Hepatocyte (in vitro differentiated cells): Measurements from ENCODE around the gene GABRA4. TPM values are rescaled to one million over a fixed set of nuclear protein-coding genes. Genes with fewer than 3 reads are reported as not detected.

ENCODE experiments used
- DNase-seq: peaks from one replicate; pipeline ENCODE4 v3.0.0-alpha.2; 2016; ENCODE audit warnings: low spot score
- H2AFZ ChIP-seq: fragments of 200-600 bp; sonication (generic); 2 replicates; pipeline ENCODE4 v1.6.0; 2016; ENCODE audit warnings: antibody characterized with exemption, mild to moderate bottlenecking
- H3K27ac ChIP-seq: fragments of 200-600 bp; sonication (generic); 2 replicates; pipeline ENCODE4 v1.5.1; 2016; ENCODE audit warnings: mild to moderate bottlenecking
- H3K27me3 ChIP-seq: fragments of 200-600 bp; sonication (generic); 2 replicates; pipeline ENCODE4 v1.6.1; 2016
- H3K36me3 ChIP-seq: fragments of 200-600 bp; sonication (generic); replicated peaks from 2 replicates; pipeline ENCODE4 v1.5.1; 2016; ENCODE audit warnings: low read depth; ENCODE audit not compliant: insufficient read depth
- H3K4me1 ChIP-seq: fragments of 200-600 bp; sonication (generic); 2 replicates; pipeline ENCODE4 v1.5.1; 2016; ENCODE audit warnings: mild to moderate bottlenecking, moderate library complexity; ENCODE audit not compliant: insufficient read depth
- H3K4me2 ChIP-seq: fragments of 200-600 bp; sonication (generic); 2 replicates; pipeline ENCODE4 v1.6.0; 2016
- H3K4me3 ChIP-seq: fragments of 200-600 bp; sonication (generic); 2 replicates; pipeline ENCODE4 v1.5.1; 2016; ENCODE audit warnings: mild to moderate bottlenecking
- H3K79me2 ChIP-seq: fragments of 200-600 bp; sonication (generic); 2 replicates; pipeline ENCODE4 v1.6.0; 2017; ENCODE audit warnings: mild to moderate bottlenecking
- H3K9me2 ChIP-seq: fragments of 200-600 bp; sonication (generic); replicated peaks from 2 replicates; pipeline ENCODE4 v1.6.0; 2017; ENCODE audit warnings: mild to moderate bottlenecking; ENCODE audit not compliant: insufficient read depth
- H3K9me3 ChIP-seq: fragments of 200-600 bp; sonication (generic); 2 replicates; pipeline ENCODE4 v1.5.1; 2016; ENCODE audit warnings: low read depth, mild to moderate bottlenecking
- H4K20me1 ChIP-seq: fragments of 200-600 bp; sonication (generic); 2 replicates; pipeline ENCODE4 v1.6.0; 2016; ENCODE audit warnings: mild to moderate bottlenecking; ENCODE audit not compliant: insufficient read depth, poor library complexity, severe bottlenecking
- EZH2 ChIP-seq: fragments of 200-600 bp; sonication (generic); IDR thresholded peaks from 2 replicates; pipeline ENCODE4 v1.6.1; 2016; ENCODE audit warnings: antibody characterized with exemption, mild to moderate bottlenecking, borderline replicate concordance
- EZH2phosphoT487 ChIP-seq: fragments of 200-600 bp; sonication (generic); IDR thresholded peaks from one replicate; pipeline ENCODE4 v1.6.1; 2018; ENCODE audit warnings: antibody characterized with exemption, mild to moderate bottlenecking, low read depth, moderate library complexity; ENCODE audit not compliant: unreplicated experiment, severe bottlenecking
- WGBS: methylation state at CpG from one replicate; pipeline ENCODE4 v1.1.6; 2016; ENCODE audit warnings: low lambda C conversion rate; ENCODE audit errors: missing lambda C conversion rate; 5-methylcytosine and 5-hydroxymethylcytosine counted together
- polyA plus RNA-seq: library from polyadenylated mRNA; unstranded; fragments of >200 nt; fragmentation: Nextera tagmentation; extraction: Ambion mirVana; gene quantifications from 2 replicates; pipeline ENCODE4 v1.2.1, GENCODE V29; 2016
- total RNA-seq: library from RNA; depleted of rRNA; stranded (reverse); fragments of >200 nt; gene quantifications from 2 replicates; pipeline ENCODE4 v1.2.3, GENCODE V29; 2014
- TF ChIP-seq, protein P1 (sequence below): fragments of 200-600 bp; sonication (generic); IDR thresholded peaks from 2 replicates; pipeline ENCODE4 v1.5.1; 2016; ENCODE audit warnings: antibody characterized with exemption, mild to moderate bottlenecking; ENCODE audit not compliant: poor library complexity

Gene GABRA4
- total and polyA plus RNA-seq, 2 experiments from 2014 or later, result 0.27 to 0.73 TPM

DNA sequence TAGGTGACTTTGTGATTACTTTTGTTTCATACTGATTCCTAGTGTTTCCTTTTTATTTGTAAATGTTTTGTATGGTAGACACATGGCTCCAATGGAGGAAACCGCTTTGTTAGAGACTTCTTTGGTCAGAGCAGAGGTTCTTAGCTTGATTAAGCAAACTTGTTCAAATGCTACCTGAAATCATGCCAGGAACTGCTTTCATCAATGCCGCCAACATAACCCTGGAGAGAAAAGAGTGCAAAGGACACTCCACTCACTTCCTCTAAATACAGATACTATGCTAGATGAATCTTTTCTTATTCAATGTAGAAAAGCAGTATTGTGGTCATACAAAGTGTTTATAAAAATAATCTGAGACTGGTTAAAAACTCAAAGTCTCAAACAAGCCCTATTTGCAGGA, 58.7 kb downstream of the GABRA4 start:
- Histone ChIP-seq H3K79me2 (no peaks in the 10 kb centered on the region), H3K36me3 (no peaks in the 10 kb centered on the region), H4K20me1 (no peaks in the 10 kb centered on the region), H3K4me2 (no peak overlapping the region), H3K27ac (no peak overlapping the region), H3K27me3 (no peaks in the 10 kb centered on the region), H3K9me3 (no peaks in the 10 kb centered on the region), H2AFZ (no peak overlapping the region), H3K9me2 (no peaks in the 10 kb centered on the region), H3K4me3 (no peak overlapping the region), H3K4me1 (no peaks in the 10 kb centered on the region)
- 81% methylated on average over 2 of the region's 2 CpGs for WGBS
- TF ChIP-seq, protein P1, sequence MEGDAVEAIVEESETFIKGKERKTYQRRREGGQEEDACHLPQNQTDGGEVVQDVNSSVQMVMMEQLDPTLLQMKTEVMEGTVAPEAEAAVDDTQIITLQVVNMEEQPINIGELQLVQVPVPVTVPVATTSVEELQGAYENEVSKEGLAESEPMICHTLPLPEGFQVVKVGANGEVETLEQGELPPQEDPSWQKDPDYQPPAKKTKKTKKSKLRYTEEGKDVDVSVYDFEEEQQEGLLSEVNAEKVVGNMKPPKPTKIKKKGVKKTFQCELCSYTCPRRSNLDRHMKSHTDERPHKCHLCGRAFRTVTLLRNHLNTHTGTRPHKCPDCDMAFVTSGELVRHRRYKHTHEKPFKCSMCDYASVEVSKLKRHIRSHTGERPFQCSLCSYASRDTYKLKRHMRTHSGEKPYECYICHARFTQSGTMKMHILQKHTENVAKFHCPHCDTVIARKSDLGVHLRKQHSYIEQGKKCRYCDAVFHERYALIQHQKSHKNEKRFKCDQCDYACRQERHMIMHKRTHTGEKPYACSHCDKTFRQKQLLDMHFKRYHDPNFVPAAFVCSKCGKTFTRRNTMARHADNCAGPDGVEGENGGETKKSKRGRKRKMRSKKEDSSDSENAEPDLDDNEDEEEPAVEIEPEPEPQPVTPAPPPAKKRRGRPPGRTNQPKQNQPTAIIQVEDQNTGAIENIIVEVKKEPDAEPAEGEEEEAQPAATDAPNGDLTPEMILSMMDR, result no peak
- TF ChIP-seq EZH2 (no peak), EZH2phosphoT487 (no peak)
- DNase-seq, result no peak

DNA sequence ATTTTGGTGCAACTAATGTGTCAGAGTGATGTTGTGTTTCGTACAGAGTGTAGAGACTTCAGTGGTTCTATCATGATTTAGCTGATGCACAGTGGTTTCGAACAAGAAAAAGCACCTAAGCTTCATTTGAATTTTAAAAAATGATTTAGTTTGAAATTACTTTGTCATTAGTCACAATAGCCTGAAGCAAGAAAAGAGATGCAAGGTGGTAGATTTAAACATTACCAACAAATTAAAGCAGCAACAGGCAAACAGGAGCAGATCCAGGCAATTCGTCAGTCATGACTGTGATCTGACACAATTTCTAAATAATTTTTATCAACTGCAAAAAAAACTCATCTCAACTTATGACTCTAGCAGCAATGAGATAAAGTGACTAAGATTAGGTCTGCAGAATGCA, 59.7 kb downstream of the GABRA4 start:
- H3K9me3 ChIP-seq, result no peaks in the 10 kb centered on the region
- DNase-seq, result no peak
- no peaks in the 10 kb centered on the region for H3K4me1 ChIP-seq
- no peak overlapping the region for H3K4me2 ChIP-seq
- no peaks in the 10 kb centered on the region for H3K9me2 ChIP-seq
- TF ChIP-seq EZH2 (no peak), EZH2phosphoT487 (no peak)
- TF ChIP-seq, protein P1, result no peak
- WGBS, result 75% methylated on average over 3 of the region's 3 CpGs
- no peak overlapping the region for H2AFZ ChIP-seq
- H3K27me3 ChIP-seq, result no peaks in the 10 kb centered on the region
- H3K79me2 ChIP-seq, result no peaks in the 10 kb centered on the region
- H4K20me1 ChIP-seq, result no peaks in the 10 kb centered on the region
- no peak overlapping the region for H3K27ac ChIP-seq
- H3K36me3 ChIP-seq, result no peaks in the 10 kb centered on the region
- no peak overlapping the region for H3K4me3 ChIP-seq

DNA sequence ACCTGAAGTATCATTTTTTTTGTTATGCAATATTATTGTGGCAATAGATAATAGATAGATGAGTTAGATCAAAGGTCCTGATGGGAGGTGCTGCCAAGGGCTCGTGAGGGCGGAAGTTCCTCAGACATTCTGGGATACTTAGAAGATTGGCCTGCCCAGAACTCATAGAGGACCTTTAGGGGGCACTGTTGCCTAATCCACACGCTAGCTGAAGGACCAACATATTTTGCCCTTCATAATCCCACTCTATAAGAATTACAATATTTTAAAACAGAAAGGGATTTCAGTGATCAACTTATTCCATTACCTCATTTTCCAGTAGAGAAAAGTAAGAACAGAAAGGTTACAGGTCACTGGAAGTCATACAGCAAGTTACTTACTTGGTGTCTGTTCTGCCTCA, 61.4 kb downstream of the GABRA4 start:
- Histone ChIP-seq H3K79me2 (no peaks in the 10 kb centered on the region), H2AFZ (no peak overlapping the region), H3K27ac (no peak overlapping the region), H4K20me1 (no peaks in the 10 kb centered on the region), H3K27me3 (no peaks in the 10 kb centered on the region), H3K4me1 (no peaks in the 10 kb centered on the region), H3K36me3 (no peaks in the 10 kb centered on the region), H3K9me3 (no peaks in the 10 kb centered on the region), H3K4me3 (no peak overlapping the region), H3K9me2 (no peaks in the 10 kb centered on the region), H3K4me2 (no peak overlapping the region)
- DNase-seq, result peak; percentile 37
- WGBS, result 21% methylated on average over 3 of the region's 3 CpGs
- TF ChIP-seq EZH2phosphoT487, result no peak
- TF ChIP-seq, protein P1, result peak; percentile 46

DNA sequence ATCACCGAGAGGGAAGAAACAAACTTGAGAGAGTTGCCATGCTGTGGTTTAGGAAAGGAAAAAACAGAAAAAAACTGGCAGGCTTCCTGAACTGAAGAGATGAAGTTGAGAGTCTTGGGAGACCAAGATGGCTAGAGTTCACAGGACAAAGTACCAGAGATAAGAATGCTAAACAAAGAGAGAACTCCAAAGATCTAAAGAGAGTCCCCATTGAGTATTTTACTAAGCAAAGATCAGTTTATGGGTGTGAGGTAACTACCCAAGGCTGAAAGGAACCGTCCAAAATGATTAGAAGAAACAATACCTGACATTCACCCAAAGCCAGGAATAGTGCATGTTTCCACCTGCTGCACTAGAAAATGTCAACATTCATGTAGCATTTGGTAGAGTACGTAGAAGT, 62.5 kb downstream of the GABRA4 start:
- 58% methylated on average over 3 of the region's 3 CpGs for WGBS
- Histone ChIP-seq H2AFZ (no peak overlapping the region), H3K4me3 (no peak overlapping the region)

More for the DNA sequence above, 62.5 kb downstream of the GABRA4 start:
- Histone ChIP-seq H3K36me3 (no peaks in the 10 kb centered on the region), H3K9me2 (no peaks in the 10 kb centered on the region), H4K20me1 (no peaks in the 10 kb centered on the region), H3K27ac (peak overlapping the region; percentile 31), H3K27me3 (no peaks in the 10 kb centered on the region), H3K4me1 (no peaks in the 10 kb centered on the region), H3K9me3 (no peaks in the 10 kb centered on the region), H3K4me2 (peak overlapping the region; percentile 31), H3K79me2 (no peaks in the 10 kb centered on the region)
- TF ChIP-seq EZH2 (no peak), EZH2phosphoT487 (no peak)
- TF ChIP-seq, protein P1, result no peak
- no peak for DNase-seq
